ENCODE data around the gene RIPOR2. TPM values are rescaled to one million over a fixed set of nuclear protein-coding genes. Genes with fewer than 3 reads are reported as not detected.

RIPOR2 gene
- total and polyA plus RNA-seq, 7 donors, result 1.6 to 29.7 (median 6.1) TPM

DNA sequence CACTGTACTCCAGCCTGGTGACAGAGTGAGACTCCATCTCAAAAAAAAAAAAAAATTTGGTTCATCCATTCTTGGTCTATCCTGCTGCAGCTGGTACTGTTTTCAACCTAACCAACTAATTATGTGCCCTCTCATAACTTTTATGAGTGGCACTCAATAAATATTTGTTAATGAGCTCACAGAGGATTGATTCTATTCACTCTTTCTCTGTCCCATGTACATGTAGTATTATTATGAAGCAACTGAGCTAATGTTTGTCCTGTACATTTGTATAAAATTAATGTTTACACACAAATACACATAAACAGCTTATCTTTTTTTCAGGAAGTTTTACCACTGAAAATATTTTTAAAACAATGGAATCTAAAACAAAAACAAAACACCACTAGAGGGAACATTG lies 10.1 kb downstream of the RIPOR2 start:
- DNase-seq, result no peak
- no peak overlapping the region for H3K4me3 ChIP-seq
- no peaks in the 10 kb centered on the region for H3K36me3 ChIP-seq
- H3K27ac ChIP-seq, result no peak overlapping the region
- peaks cover 0 to 22% (median 17%) of the 10 kb centered on the region in 4 donors for H3K4me1 ChIP-seq
- intact Hi-C loops (cut with DNase I), result no loop called here
- H3K9me3 ChIP-seq, result no peaks in the 10 kb centered on the region
- no peaks in the 10 kb centered on the region for H3K27me3 ChIP-seq
- TF ChIP-seq EP300 (IDR thresholded peaks at IDR 0.05) (no peak), POLR2AphosphoS5 (IDR thresholded peaks at IDR 0.05) (no peak), POLR2A (IDR thresholded peaks at IDR 0.05) (no peak), CTCF (IDR thresholded peaks at IDR 0.05) (no peak)

DNA sequence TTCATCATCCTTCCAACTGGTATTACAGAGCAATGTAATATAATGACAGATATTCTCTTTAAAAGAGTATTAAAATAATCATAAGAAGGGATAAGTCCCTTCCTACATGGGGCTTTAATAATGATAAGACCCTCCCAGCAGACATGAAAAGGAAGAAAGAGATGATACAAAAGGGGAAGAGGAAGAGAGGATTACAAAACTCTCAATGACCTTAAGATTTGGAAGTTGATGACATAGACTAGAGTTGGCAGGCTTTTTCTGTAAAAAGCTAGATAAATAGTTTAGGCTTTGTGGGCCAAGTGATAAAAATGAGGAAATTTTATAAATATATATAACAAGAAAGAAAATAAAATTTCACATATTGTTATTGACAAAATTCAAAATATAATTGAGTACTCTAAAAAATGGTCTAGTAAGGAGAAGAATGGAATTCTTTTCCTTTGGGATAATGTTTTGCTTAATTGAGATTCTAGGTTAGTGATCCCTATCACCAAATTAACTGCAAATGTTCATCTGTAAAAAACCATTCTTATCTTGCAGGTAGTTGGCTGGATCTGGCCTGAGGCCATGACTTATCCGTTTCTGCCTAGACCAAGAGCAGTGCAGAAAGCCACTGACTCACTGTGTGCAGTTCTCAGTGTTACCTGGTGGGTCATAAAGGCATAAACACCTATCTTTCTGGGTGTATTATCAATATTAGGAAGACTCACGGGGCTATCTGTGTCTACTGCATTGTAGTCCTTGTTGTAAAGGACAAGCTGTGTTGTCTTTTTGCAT lies 11.0 kb downstream of the RIPOR2 start:
- Histone ChIP-seq H3K9me3 (no peaks in the 10 kb centered on the region), H3K27ac (no peak overlapping the region), H3K27me3 (no peaks in the 10 kb centered on the region), H3K4me1 (peaks cover 0 to 17% (median 10%) of the 10 kb centered on the region in 4 donors), H3K36me3 (no peaks in the 10 kb centered on the region), H3K4me3 (no peak overlapping the region)
- WGBS, 2 donors, result 26 to 63% methylated on average over 2 of the region's 2 CpGs
- no peak for TF ChIP-seq CTCF (IDR thresholded peaks at IDR 0.05)
- intact Hi-C loops (cut with DNase I), result no loop called here
- no peak for DNase-seq

DNA sequence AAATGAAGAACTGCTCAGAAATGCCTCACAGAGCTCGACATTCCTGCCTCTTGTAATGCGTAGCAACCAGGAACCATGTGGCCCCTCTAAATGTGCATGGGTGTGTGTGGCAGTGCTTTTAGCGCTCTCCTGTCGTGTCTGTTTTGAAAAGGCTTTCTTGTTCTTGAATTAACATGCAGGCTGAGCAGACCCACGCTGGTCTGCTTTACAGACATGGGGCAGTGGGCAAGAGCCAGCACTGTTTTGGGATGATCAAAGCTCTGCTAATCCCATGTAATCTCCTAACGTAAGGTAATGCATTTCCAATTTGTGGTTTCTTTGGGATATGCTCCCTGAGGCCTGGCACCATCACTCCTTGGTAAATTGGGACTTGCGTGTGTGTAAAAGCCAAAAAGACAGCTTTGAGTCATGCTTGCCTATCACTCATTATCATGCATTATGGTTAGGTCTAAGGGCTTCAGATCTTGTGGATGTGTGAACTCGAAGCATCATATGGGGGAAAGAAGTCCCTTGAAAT lies 11.8 kb downstream of the RIPOR2 start:
- 81 to 93% methylated on average over 8 of the region's 8 CpGs for WGBS, 2 donors

GRCh38 chr6:24922814-24923213 lies 12.9 kb downstream of the RIPOR2 start:
- TF ChIP-seq POLR2AphosphoS5 (IDR thresholded peaks at IDR 0.05) (no peak), CTCF (IDR thresholded peaks at IDR 0.05) (no peak)
- H3K4me3 ChIP-seq, result no peak overlapping the region
- H3K4me1 ChIP-seq, result peaks cover 0 to 20% (median 10%) of the 10 kb centered on the region in 4 donors
- no peaks in the 10 kb centered on the region for H3K9me3 ChIP-seq
- intact Hi-C loops (cut with DNase I), result no loop called here
- H3K36me3 ChIP-seq, result no peaks in the 10 kb centered on the region
- H3K27ac ChIP-seq, result no peak overlapping the region
- H3K27me3 ChIP-seq, result no peaks in the 10 kb centered on the region
- DNase-seq, result no peak
- WGBS, 2 donors, result 59% methylated on average over 2 of the region's 2 CpGs

More for the DNA sequence above, 11.8 kb downstream of the RIPOR2 start:
- DNase-seq, result no peak
- H3K36me3 ChIP-seq, result no peaks in the 10 kb centered on the region
- H3K4me1 ChIP-seq, result peaks cover 0 to 21% (median 13%) of the 10 kb centered on the region in 4 donors
- H3K4me3 ChIP-seq, result no peak overlapping the region
- no peak for TF ChIP-seq POLR2A (IDR thresholded peaks at IDR 0.05)
- TF ChIP-seq EP300 (IDR thresholded peaks at IDR 0.05), result no peak
- H3K27me3 ChIP-seq, result no peaks in the 10 kb centered on the region
- no peaks in the 10 kb centered on the region for H3K9me3 ChIP-seq
- intact Hi-C loops (cut with DNase I), result no loop called here
- no peak overlapping the region for H3K27ac ChIP-seq

DNA sequence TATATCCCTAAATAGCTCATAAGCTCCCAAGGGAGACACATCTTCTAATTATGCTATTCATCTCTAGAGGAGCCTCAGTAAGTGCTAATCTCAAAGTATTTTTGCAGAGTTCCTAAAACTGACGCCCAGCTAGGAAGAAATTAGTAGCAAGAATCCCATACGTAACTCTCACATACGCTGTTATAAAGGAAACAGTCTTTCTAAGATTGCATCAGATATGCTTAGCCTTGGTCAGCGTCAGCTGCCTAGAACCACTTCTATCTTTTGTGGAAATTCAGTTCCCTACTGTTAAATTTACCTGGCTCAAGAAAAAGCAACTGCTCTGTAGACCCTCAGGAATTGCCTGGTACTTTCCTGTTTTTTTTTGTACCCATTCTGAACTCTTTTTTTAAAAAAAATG lies 13.6 kb downstream of the RIPOR2 start:
- H3K4me3 ChIP-seq, result no peak overlapping the region
- DNase-seq, result no peak
- H3K27ac ChIP-seq, result no peak overlapping the region
- H3K36me3 ChIP-seq, result no peaks in the 10 kb centered on the region
- no peak for TF ChIP-seq POLR2A (IDR thresholded peaks at IDR 0.05)
- TF ChIP-seq EP300 (IDR thresholded peaks at IDR 0.05), result no peak
- no peak for TF ChIP-seq POLR2AphosphoS5 (IDR thresholded peaks at IDR 0.05)
- TF ChIP-seq CTCF (IDR thresholded peaks at IDR 0.05), result no peak
- no peaks in the 10 kb centered on the region for H3K9me3 ChIP-seq
- no peaks in the 10 kb centered on the region for H3K27me3 ChIP-seq
- intact Hi-C loops (cut with DNase I), result no loop called here
- 61 to 91% methylated on average over 4 of the region's 4 CpGs for WGBS, 2 donors
- peaks cover 0 to 20% (median 8%) of the 10 kb centered on the region in 4 donors for H3K4me1 ChIP-seq
